GM23248 (cell line): ENCODE results near the gene MRPL33. TPM values are rescaled to one million over a fixed set of nuclear protein-coding genes. Genes with fewer than 3 reads are reported as not detected.

Experiments
- DNase-seq: peaks from one replicate; pipeline ENCODE4 v3.0.0-alpha.2; 2015
- H2AFZ ChIP-seq: fragments of 200-600 bp; sonication (generic); 2 replicates; pipeline ENCODE4 v1.6.1; 2016; ENCODE audit warnings: antibody characterized with exemption
- H3F3A ChIP-seq: fragments of 200-600 bp; sonication (generic); 2 replicates; pipeline ENCODE4 v1.6.1; 2016; ENCODE audit warnings: mild to moderate bottlenecking, antibody characterized with exemption, mixed run types; ENCODE audit not compliant: insufficient read depth
- H3K27ac ChIP-seq: fragments of 200-600 bp; sonication (generic); 2 replicates; pipeline ENCODE4 v1.5.1; 2016; ENCODE audit warnings: mild to moderate bottlenecking
- H3K27me3 ChIP-seq: fragments of 200-600 bp; sonication (generic); replicated peaks from 2 replicates; pipeline ENCODE4 v1.6.1; 2016; ENCODE audit warnings: mild to moderate bottlenecking; ENCODE audit not compliant: insufficient read depth
- H3K36me3 ChIP-seq: fragments of 200-600 bp; sonication (generic); 2 replicates; pipeline ENCODE4 v1.6.1; 2016; ENCODE audit warnings: low read depth, mild to moderate bottlenecking
- H3K4me1 ChIP-seq: fragments of 200-600 bp; sonication (generic); 2 replicates; pipeline ENCODE4 v1.6.1; 2016; ENCODE audit warnings: mild to moderate bottlenecking; ENCODE audit not compliant: insufficient read depth
- H3K4me2 ChIP-seq: fragments of 200-600 bp; sonication (generic); one replicate; pipeline ENCODE4 v1.6.1; 2016; ENCODE audit warnings: mild to moderate bottlenecking; ENCODE audit not compliant: unreplicated experiment
- H3K4me3 ChIP-seq: fragments of 200-600 bp; sonication (generic); 2 replicates; pipeline ENCODE4 v1.5.1; 2016; ENCODE audit warnings: mild to moderate bottlenecking
- H3K79me2 ChIP-seq: fragments of 200-600 bp; sonication (generic); 2 replicates; pipeline ENCODE4 v1.6.1; 2016; ENCODE audit warnings: mild to moderate bottlenecking; ENCODE audit not compliant: insufficient read depth
- H3K9ac ChIP-seq: fragments of 200-600 bp; sonication (generic); 2 replicates; pipeline ENCODE4 v1.6.1; 2016; ENCODE audit warnings: mild to moderate bottlenecking
- H3K9me2 ChIP-seq: fragments of 200-600 bp; sonication (generic); 2 replicates; pipeline ENCODE4 v1.6.1; 2016; ENCODE audit warnings: mixed run types, mild to moderate bottlenecking, moderate library complexity; ENCODE audit not compliant: insufficient read depth
- H3K9me3 ChIP-seq: fragments of 200-600 bp; sonication (generic); one replicate; pipeline ENCODE4 v1.6.1; 2017; ENCODE audit warnings: low read depth
- H4K20me1 ChIP-seq: fragments of 200-600 bp; sonication (generic); 2 replicates; pipeline ENCODE4 v1.6.0; 2016; ENCODE audit not compliant: insufficient read depth
- EZH2 ChIP-seq: fragments of 200-600 bp; sonication (generic); IDR thresholded peaks from 2 replicates; pipeline ENCODE4 v1.6.1; 2018; ENCODE audit warnings: antibody characterized with exemption, mild to moderate bottlenecking; ENCODE audit not compliant: insufficient read depth, poor library complexity, severe bottlenecking
- EZH2phosphoT487 ChIP-seq: fragments of 200-600 bp; sonication (generic); IDR thresholded peaks from 2 replicates; pipeline ENCODE4 v1.6.1; 2018; ENCODE audit warnings: antibody characterized with exemption, moderate library complexity, mild to moderate bottlenecking, low read depth; ENCODE audit not compliant: insufficient read depth
- WGBS, 2 experiments: methylation state at CpG; one replicate each; pipeline ENCODE4 v1.1.6; 2015 to 2017; ENCODE audit warnings: low lambda C conversion rate in 2 of 2, low coverage in 1 of 2; ENCODE audit errors: missing lambda C conversion rate in 2 of 2; 5-methylcytosine and 5-hydroxymethylcytosine counted together
- in situ Hi-C: fragments of 300-500 bp; cut with MboI; formaldehyde crosslinking; loops from 2 replicates; pipeline ENCODE4 v1.15.0; 2020
- polyA plus RNA-seq: library from polyadenylated mRNA; unstranded; fragments of >200 nt; fragmentation: Nextera tagmentation; extraction: Ambion mirVana; gene quantifications from 2 replicates; pipeline ENCODE4 v1.2.1, GENCODE V29; 2016
- total RNA-seq: library from RNA; depleted of rRNA; stranded (reverse); fragments of >200 nt; shearing (Covaris generic); gene quantifications from 2 replicates; pipeline ENCODE4 v1.2.3, GENCODE V29; 2014

MRPL33 gene
- total and polyA plus RNA-seq, 2 experiments from 2014 or later, result 70.8 to 340 TPM

GRCh38 chr2:27798486-27798885 lies 27.0 kb downstream of the MRPL33 start:
- Histone ChIP-seq H2AFZ (no peak overlapping the region), H3K4me3 (no peak overlapping the region), H4K20me1 (no peaks in the 10 kb centered on the region), H3F3A (peaks cover 26% of the 10 kb centered on the region), H3K9me2 (no peaks in the 10 kb centered on the region), H3K27me3 (no peaks in the 10 kb centered on the region), H3K9me3 (no peaks in the 10 kb centered on the region), H3K9ac (peak overlapping the region; percentile 38; the same call in 1 of the 2 replicates), H3K27ac (peak overlapping the region; percentile 87), H3K4me2 (peak overlapping the region; percentile 65), H3K79me2 (no peaks in the 10 kb centered on the region), H3K4me1 (peaks cover 44% of the 10 kb centered on the region), H3K36me3 (no peaks in the 10 kb centered on the region)
- TF ChIP-seq EZH2 (no peak), EZH2phosphoT487 (no peak)
- DNase-seq, result no peak
- 97% methylated on average over 7 of the region's 7 CpGs for WGBS, 2 experiments
- in situ Hi-C loops, result no loop called here

DNA sequence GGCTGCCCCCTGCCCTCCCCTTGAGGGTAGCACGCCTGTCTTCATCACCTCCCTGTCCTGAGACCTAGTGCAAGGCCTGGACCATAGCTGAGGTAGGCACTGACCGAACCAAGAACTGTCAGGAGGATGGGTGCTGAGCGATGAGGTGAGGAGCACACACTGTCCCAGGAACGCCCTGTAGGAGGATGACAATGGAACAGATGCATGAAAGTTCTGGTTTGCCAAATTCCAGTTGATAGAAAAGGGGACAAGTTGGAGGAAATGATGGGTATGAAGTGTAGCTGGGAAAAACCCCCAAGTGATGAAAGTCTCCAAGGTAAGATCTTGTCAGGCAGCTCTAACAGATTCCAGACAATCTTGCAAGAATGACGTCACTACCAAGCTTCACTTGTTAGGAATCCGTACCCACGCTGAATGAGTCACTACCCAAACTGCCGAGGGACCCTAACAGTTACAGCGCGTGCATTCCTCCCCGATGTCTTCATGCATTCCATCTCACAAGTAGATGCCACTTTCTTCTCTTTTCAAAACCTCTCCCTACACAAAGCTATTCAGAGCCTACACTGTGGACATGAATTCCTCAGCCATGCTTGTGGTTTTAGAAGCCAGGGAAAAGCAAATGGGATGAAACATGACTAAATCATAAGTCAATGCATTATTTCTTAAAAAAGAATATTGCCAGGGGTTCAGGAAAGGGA lies 27.6 kb downstream of the MRPL33 start:
- Histone ChIP-seq H3K79me2 (no peaks in the 10 kb centered on the region), H3K36me3 (no peaks in the 10 kb centered on the region), H3K27ac (peak overlapping the region; percentile 94), H3K4me1 (peaks cover 49% of the 10 kb centered on the region), H2AFZ (peak overlapping the region; percentile 32; the same call in 1 of the 2 replicates), H3K9me2 (no peaks in the 10 kb centered on the region), H3K9ac (peak overlapping the region; percentile 63), H3F3A (peaks cover 24% of the 10 kb centered on the region), H3K4me3 (peak overlapping the region; percentile 25; the same call in 1 of the 2 replicates), H3K9me3 (no peaks in the 10 kb centered on the region), H4K20me1 (no peaks in the 10 kb centered on the region), H3K4me2 (peak overlapping the region; percentile 65), H3K27me3 (no peaks in the 10 kb centered on the region)
- in situ Hi-C loops, result no loop called here
- DNase-seq, result peak; percentile 100
- TF ChIP-seq EZH2 (no peak), EZH2phosphoT487 (no peak)
- 2 to 4% methylated on average over 11 of the region's 11 CpGs for WGBS, 2 experiments

GRCh38 chr2:27799646-27800010 lies 28.1 kb downstream of the MRPL33 start:
- TF ChIP-seq EZH2phosphoT487, result no peak
- TF ChIP-seq EZH2, result no peak
- peaks cover 54% of the 10 kb centered on the region for H3K4me1 ChIP-seq

GRCh38 chr2:27800856-27801255 lies 29.3 kb downstream of the MRPL33 start:
- H4K20me1 ChIP-seq, result no peaks in the 10 kb centered on the region
- H3K79me2 ChIP-seq, result no peaks in the 10 kb centered on the region
- peaks cover 48% of the 10 kb centered on the region for H3K4me1 ChIP-seq
- H3K27ac ChIP-seq, result peak overlapping the region; percentile 94
- no peak for DNase-seq
- no peaks in the 10 kb centered on the region for H3K9me3 ChIP-seq
- H3K4me3 ChIP-seq, result no peak overlapping the region
- in situ Hi-C loops, result no loop called here
- H3K27me3 ChIP-seq, result no peaks in the 10 kb centered on the region
- no peak overlapping the region for H3K4me2 ChIP-seq
- WGBS, 2 experiments, result 94 to 97% methylated on average over 6 of the region's 6 CpGs
- H3K9me2 ChIP-seq, result no peaks in the 10 kb centered on the region
- no peaks in the 10 kb centered on the region for H3K36me3 ChIP-seq
- peaks cover 24% of the 10 kb centered on the region for H3F3A ChIP-seq
- H2AFZ ChIP-seq, result no peak overlapping the region
- H3K9ac ChIP-seq, result no peak overlapping the region
- TF ChIP-seq EZH2phosphoT487 (no peak), EZH2 (no peak)

More at GRCh38 chr2:27799646-27800010, 28.1 kb downstream of the MRPL33 start:
- H3K27me3 ChIP-seq, result no peaks in the 10 kb centered on the region
- 6 to 16% methylated on average over 4 of the region's 4 CpGs for WGBS, 2 experiments
- peak overlapping the region; percentile 32; the same call in 1 of the 2 replicates for H2AFZ ChIP-seq
- in situ Hi-C loops, result no loop called here
- no peaks in the 10 kb centered on the region for H3K36me3 ChIP-seq
- peak overlapping the region; percentile 63 for H3K9ac ChIP-seq
- H3K4me3 ChIP-seq, result peak overlapping the region; percentile 25; the same call in 1 of the 2 replicates
- no peaks in the 10 kb centered on the region for H3K79me2 ChIP-seq
- no peaks in the 10 kb centered on the region for H3K9me2 ChIP-seq
- peak overlapping the region; percentile 94 for H3K27ac ChIP-seq
- H4K20me1 ChIP-seq, result no peaks in the 10 kb centered on the region
- no peaks in the 10 kb centered on the region for H3K9me3 ChIP-seq
- peaks cover 24% of the 10 kb centered on the region for H3F3A ChIP-seq
- peak overlapping the region; percentile 58 for H3K4me2 ChIP-seq
- peak; percentile 84 for DNase-seq
